GM21515 (cell line): ENCODE measurements around the gene CHID1.

ENCODE experiments used
- ATAC-seq: cut with Tn5 transposase; IDR thresholded peaks from one replicate; pipeline ENCODE4 v1.9.1; 2021; ENCODE audit not compliant: unreplicated experiment

Gene CHID1

GRCh38 chr11:910589-911030 is at the start of gene CHID1:
Gene CHID1, minus strand, starts transcription at chr11:910810. Its CDS starts 5,994 bp downstream, at chr11:904816.
- ATAC-seq, result peak; percentile 85

- ATAC-seq, result no peak
These were observed 49.0 kb upstream of the CHID1 start for GRCh38 chr11:959608-960007.

GRCh38 chr11:959027-959426 is 48.4 kb upstream of the CHID1 start:
- no peak for ATAC-seq

- ATAC-seq, result no peak
These were observed 47.5 kb upstream of the CHID1 start for GRCh38 chr11:958101-958500.

GRCh38 chr11:957212-957920 is 46.8 kb upstream of the CHID1 start:
- ATAC-seq, result no peak

- ATAC-seq, result no peak
These were observed 44.8 kb upstream of the CHID1 start for GRCh38 chr11:955154-956063.

- ATAC-seq, result no peak
These were observed 44.0 kb upstream of the CHID1 start for GRCh38 chr11:954392-955153.

GRCh38 chr11:953512-953911 is 42.9 kb upstream of the CHID1 start:
- ATAC-seq, result no peak

GRCh38 chr11:952406-953385 is 42.1 kb upstream of the CHID1 start:
- no peak for ATAC-seq

- ATAC-seq, result no peak
These were observed 40.9 kb upstream of the CHID1 start for GRCh38 chr11:951507-951906.

GRCh38 chr11:947744-948143 is 37.1 kb upstream of the CHID1 start:
- ATAC-seq, result no peak

GRCh38 chr11:945986-946385 is 35.4 kb upstream of the CHID1 start:
- ATAC-seq, result no peak

GRCh38 chr11:944711-945470 is 34.3 kb upstream of the CHID1 start:
- ATAC-seq, result no peak

GRCh38 chr11:942823-943222 is 32.2 kb upstream of the CHID1 start:
- ATAC-seq, result no peak

- ATAC-seq, result no peak
These were observed 30.0 kb upstream of the CHID1 start for GRCh38 chr11:940496-941135.

GRCh38 chr11:937841-938261 is 27.2 kb upstream of the CHID1 start:
- no peak for ATAC-seq

- no peak for ATAC-seq
These were observed 25.6 kb upstream of the CHID1 start for GRCh38 chr11:936199-936598.

GRCh38 chr11:934527-934926 is 23.9 kb upstream of the CHID1 start:
- no peak for ATAC-seq

- ATAC-seq, result no peak
These were observed 23.3 kb upstream of the CHID1 start for GRCh38 chr11:933936-934335.
